ENCODE measurements around the gene ZNF862.
A peak's percentile ranks its signal among the peaks of the same experiment; 100 is the strongest.

Gene ZNF862

GRCh38 chr7:149869291-149869650 lies 31.1 kb downstream of the ZNF862 start:
- TF ChIP-seq CTCF (IDR thresholded peaks at IDR 0.05; ENCODE audit: extremely low read depth, missing control alignments) = no peak
- no peak for DNase-seq (ENCODE audit: low spot score)

GRCh38 chr7:149869867-149870266 lies 31.7 kb downstream of the ZNF862 start:
- no peak for DNase-seq (ENCODE audit: low spot score)
- no peak for TF ChIP-seq CTCF (IDR thresholded peaks at IDR 0.05; ENCODE audit: extremely low read depth, missing control alignments)

- TF ChIP-seq CTCF (IDR thresholded peaks at IDR 0.05; ENCODE audit: extremely low read depth, missing control alignments) = no peak
These were observed 32.1 kb downstream of the ZNF862 start for GRCh38 chr7:149870274-149870673.

GRCh38 chr7:149870701-149871483 lies 32.7 kb downstream of the ZNF862 start:
- no peak for DNase-seq (ENCODE audit: low spot score)
- TF ChIP-seq CTCF (IDR thresholded peaks at IDR 0.05; ENCODE audit: extremely low read depth, missing control alignments) = no peak

More at GRCh38 chr7:149870274-149870673, 32.1 kb downstream of the ZNF862 start:
- no peak for DNase-seq (ENCODE audit: low spot score)

GRCh38 chr7:149871576-149871975 lies 33.4 kb downstream of the ZNF862 start:
- no peak for TF ChIP-seq CTCF (IDR thresholded peaks at IDR 0.05; ENCODE audit: extremely low read depth, missing control alignments)
- no peak for DNase-seq (ENCODE audit: low spot score)

GRCh38 chr7:149872419-149873073 lies 34.4 kb downstream of the ZNF862 start:
- peak; percentile 74 for DNase-seq (ENCODE audit: low spot score)
- TF ChIP-seq CTCF (IDR thresholded peaks at IDR 0.05; ENCODE audit: extremely low read depth, missing control alignments) = no peak

Data from GM20000 (cell line).